HG03575 (cell line): Measurements from ENCODE around the gene GALE.
"Not testable (repeated sequence)": the region's sequence is repeated elsewhere in the genome, so short reads cannot be mapped to it uniquely, and the experiment has no call there.

ENCODE experiments used
- ATAC-seq: cut with Tn5 transposase; IDR thresholded peaks from one replicate; pipeline ENCODE4 v1.9.1; 2021; ENCODE audit not compliant: unreplicated experiment, insufficient number of reproducible peaks, low FRiP score; ENCODE audit errors: extremely low read depth

Gene GALE

DNA sequence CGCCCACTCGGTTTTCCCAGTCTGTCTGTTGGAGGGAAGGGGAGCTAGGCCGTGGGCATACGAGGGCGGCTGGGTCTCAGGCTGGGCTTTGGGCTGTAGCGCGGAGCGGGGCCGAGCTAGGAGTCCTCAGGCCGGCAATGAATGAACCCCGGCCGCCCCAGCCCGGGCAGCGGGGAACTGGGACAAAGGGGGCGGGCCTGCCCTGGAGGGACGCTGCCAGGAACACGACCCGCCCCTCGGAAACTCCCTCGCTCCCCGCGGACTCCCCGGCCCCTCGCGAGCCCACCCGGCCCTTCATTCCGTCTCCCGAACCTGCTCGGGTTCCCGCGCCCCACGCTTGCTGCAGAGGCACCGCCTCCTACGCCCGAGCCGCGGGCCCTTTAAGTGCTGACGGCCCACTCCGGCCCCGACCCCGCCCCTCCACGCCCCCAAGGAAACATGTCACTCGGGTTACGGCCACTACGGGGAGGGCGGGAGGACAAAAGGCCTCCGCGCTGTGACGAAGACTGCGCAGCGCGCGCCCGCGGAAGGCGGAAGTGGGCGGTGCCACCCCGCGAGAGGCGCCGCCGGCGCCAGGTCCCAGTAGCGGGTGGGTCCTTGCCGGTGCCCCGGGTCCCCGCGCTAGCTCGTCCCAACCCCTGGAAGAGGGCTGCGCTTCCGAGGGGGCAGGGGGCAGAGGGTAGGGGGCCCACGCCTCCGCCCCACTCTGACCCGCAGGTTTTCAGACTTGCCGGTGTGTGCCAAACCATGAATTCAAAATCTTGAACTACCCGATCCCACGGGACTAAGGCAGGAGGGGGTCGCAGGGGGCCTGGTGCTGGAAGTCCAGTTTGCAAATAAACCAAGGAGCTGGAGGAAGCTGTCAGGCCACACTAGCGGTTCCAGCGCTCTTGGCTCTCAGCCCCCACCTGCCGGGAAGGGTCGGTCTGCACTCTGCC is at the start of gene GALE:
TSS of gene GALE (minus strand) at position 355 of the 938 bp plus-strand sequence. CDS start 1,747 bp downstream, outside the sequence.
- no peak for ATAC-seq

- no peak for ATAC-seq
Observed at GRCh38 chr1:23848673-23849616, 48.4 kb upstream of the GALE start.

- ATAC-seq = not testable (repeated sequence)
Observed at GRCh38 chr1:23847482-23848095, 47.0 kb upstream of the GALE start.

- no peak for ATAC-seq
Observed at GRCh38 chr1:23845163-23845562, 44.6 kb upstream of the GALE start.

GRCh38 chr1:23843644-23844043 is 43.1 kb upstream of the GALE start:
- no peak for ATAC-seq

DNA sequence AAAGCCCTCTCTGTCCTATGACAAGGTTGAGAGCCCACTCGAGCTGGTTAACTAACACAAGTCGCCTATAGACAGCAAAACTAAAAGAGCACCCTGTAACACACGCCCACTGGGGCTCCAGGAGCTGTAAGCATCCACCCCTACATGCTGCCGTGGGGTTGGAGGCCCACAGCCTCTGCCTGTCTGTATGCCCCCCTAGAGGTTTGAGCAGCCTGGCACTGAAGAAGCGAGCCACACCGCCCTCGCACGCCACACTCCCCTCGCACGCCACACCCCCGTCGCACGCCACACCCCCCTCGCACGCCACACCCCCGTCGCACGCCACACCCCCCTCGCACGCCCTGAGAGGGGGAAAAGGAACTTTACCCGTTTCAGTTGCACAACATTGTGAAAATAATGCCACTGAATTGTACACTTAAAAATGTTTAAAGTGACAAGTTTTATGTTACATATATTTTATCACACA is 37.9 kb upstream of the GALE start:
- no peak for ATAC-seq

DNA sequence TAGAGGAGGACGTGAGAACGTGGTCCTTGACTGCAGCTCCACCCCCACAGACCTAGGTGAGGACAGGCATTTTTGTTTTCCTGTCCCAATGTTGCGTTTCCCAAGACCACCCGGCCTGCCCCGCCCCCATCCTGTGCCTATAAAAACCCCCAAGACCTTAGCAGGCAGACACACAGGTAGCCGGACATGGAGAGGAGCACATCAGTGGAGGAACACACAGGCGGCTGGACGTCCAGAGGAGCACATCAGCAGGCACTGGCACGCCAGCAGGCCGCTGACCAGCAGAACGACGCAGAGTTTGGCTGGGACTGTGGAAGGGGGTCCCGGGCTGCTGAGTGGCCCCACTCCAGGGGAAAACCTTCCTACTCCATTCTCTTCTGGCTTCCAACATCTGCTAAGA is 37.4 kb upstream of the GALE start:
- ATAC-seq = no peak

DNA sequence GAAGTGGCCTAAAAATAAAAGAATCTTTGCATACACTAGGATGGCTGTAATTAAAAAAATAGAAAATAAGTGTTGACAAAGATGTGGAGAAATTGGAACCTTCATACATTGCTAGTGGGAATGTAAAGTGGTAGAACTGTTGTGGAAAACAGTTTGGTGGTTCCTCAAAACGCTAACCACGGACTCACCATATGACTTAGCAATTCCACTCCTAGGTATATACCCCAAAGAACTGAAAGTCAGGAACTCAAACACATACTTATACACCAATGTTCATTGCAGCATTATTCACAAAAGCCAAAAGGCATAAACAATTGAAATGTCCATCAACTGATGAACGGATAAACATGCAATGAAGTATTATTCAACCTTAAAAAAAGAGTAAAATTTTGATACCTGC is 35.5 kb upstream of the GALE start:
- ATAC-seq = no peak

GRCh38 chr1:23834156-23834555 is 33.6 kb upstream of the GALE start:
- not testable (repeated sequence) for ATAC-seq

DNA sequence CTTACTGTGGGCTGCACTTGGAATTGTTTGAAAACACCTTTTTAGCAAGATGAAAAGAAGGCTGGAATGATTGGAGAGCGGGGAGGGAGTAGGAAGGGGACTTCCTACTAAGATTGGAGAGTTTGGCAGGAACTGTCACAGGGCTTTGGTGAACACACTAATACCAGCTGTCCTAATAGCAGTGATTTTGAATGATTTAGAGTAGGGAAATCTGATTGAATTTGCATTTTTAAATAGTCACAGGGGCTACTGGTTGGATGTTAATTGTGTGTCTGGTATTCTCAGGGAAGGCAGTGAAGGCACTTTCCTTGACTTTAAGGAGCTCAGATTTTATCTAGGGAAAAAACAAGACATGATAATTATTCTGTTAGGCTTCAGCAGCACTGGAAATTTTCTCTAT is 27.2 kb upstream of the GALE start:
- ATAC-seq = no peak

- ATAC-seq = not testable (repeated sequence)
Observed at GRCh38 chr1:23826590-23826989, 26.0 kb upstream of the GALE start.

DNA sequence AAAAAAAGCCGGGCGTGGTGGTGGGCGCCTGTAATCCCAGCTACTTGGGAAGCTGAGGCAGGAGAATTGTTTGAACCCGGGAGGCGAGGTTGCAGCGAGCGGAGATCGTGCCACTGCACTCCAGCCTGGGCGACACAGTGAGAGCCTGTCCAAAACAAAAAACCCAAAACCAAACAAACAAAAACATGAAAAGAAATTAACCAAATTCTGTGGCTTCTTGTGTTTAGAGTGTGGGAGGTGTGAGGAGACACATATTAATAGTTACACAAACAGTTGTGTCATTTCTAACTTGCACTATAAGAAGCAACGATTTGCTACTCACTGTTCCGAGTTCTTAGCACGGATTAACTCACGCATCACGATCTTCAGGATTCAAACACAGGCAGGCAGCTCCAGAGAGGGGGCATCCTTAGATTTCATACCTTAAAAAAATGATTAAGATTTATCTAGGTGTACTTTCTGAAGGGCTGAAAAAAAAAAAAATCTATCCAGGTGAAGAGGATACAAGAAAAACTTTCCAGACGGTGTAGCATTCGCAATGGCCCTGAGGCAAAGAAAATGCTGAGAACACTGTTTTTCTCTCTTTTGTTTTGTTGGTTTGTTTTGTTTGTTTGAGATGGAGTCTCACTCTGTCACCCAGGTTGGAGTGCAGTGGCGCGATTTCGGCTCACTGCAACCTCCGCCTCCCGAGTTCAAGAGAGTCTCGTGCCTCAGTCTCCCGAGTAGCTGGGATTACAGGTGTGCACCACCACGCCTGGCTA is 25.4 kb upstream of the GALE start:
- ATAC-seq = no peak

DNA sequence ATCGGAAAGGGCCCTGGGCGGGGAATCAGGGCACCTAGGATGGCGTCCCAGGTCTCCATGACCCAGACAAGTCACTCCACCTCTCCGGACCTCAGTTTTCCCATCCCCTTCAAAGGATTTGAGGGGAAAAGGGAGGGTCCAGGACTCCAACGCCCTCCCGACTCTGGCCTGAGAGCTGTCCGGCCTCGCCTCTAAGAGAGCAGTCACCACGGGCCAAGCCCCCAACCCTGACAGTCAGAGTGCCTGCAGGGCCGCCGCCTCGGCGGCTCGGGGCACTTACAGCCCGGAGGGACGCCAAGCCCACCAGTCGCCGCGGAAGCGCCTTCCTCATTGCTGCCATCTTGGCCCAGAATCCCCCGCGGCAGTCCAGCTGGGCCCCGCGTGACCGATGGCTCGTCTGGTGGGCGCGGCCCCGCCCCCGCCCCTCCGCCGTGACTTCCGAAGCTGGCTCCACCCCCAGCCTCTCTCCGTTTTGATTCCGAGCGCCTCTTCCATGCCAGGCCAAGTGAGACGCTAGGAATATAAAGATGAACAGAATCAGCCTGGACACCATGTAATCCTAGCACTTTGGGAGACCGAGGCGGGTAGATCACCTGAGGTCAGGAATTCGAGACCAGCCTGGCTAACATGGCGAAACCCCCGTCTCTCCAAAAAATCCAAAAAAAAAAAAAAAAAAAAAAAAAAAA is 24.7 kb upstream of the GALE start, which contains the start of gene HMGCL:
TSS of gene HMGCL (minus strand) at position 354 of the 686 bp plus-strand sequence. CDS start at position 340, 14 bp downstream.
- no peak for ATAC-seq

DNA sequence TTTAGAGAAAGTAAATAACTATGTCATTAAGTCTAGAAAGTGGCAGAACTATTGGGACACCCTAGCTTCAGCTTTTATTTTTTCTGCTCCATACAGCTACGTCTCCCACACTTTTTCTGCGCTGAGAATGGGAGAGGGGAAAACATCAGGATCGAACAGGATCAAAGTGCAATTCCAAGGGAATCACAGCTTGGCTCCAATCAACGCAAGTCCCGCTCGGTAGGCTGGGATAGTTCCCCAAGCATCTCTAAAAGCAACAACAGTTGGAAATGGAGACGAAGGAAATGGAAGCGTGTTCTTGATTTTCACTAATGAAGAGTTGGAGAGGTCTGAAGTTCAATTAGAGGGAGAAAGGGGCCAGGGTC is 24.1 kb upstream of the GALE start:
- no peak for ATAC-seq

GRCh38 chr1:23823767-23824166 is 23.2 kb upstream of the GALE start:
- no peak for ATAC-seq

DNA sequence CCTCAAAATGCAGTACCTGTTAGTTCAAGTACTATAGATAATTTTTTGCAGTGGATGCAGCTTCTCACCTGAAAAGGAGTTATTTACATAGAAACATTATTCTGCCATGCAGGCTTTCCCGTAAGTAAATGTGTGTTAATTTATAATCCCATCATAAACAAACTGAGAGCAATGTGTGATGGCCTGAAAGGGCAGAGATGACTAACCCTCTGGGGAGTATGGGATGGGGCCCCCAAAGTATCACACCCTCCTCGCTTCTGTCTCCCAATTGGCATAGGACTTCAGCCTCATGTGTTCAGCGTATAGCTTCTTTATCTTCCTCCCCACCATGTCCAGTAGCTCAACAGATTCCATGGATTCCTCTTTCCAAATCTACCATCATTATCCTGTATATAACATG is 17.1 kb upstream of the GALE start:
- ATAC-seq = no peak

DNA sequence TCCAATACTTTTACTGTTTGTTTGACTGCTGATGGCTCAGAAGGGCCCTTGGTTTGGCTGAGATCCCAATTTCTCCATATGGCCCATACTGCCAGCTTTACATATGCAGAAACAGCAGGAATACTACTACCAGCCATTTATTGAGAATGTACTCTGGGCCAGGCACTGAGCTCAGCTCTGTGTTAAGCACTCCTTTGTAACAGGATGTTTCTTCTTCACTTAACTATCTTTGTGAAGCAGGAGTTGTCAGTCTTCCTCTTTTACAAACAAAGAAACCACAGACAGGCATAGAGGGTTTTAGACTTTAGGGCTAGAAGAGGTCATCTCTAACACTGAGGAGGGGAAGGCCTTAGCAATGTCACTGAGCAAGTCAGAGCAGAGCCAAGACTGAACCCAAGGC is 16.4 kb upstream of the GALE start:
- ATAC-seq = no peak

DNA sequence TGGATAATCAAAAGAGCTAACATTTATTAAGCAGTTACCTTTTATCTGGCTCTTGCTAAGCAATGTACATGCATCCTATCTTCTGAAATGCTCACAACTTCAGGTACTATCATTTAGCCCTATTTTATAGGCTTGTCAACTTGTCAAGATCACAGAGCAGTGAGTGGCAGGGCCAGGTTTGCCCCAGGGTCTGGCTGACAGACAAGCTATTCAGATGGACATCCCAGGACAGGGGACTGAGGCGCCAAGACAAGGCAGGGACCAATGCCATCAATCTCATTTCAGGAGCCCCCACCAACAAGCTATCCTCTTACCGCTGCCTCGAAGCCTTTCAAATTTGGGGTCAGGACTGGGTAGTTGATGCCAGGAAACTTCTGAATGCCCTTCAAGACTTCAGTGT is 15.8 kb upstream of the GALE start:
- ATAC-seq = no peak
